ENCODE results near the gene SLC15A3.

The SLC15A3 gene

GRCh38 chr11:60947700-60948099, 4.3 kb downstream of the SLC15A3 start:
- FAIRE-seq (no peak), DNase-seq (ENCODE audit: insufficient read length, low spot score) (no peak)

GRCh38 chr11:60946601-60947264, 5.2 kb downstream of the SLC15A3 start:
- no peak for DNase-seq (ENCODE audit: insufficient read length, low spot score)

GRCh38 chr11:60945295-60945667, 6.7 kb downstream of the SLC15A3 start:
- no peak for DNase-seq (ENCODE audit: insufficient read length, low spot score)
- no peak for FAIRE-seq

More at GRCh38 chr11:60946601-60947264, 5.2 kb downstream of the SLC15A3 start:
- no peak for FAIRE-seq

GRCh38 chr11:60944490-60945294, 7.3 kb downstream of the SLC15A3 start:
- DNase-seq (ENCODE audit: insufficient read length, low spot score) = no peak

GRCh38 chr11:60942970-60943565, 8.9 kb downstream of the SLC15A3 start:
- FAIRE-seq (no peak), DNase-seq (ENCODE audit: insufficient read length, low spot score) (no peak)

More at GRCh38 chr11:60944490-60945294, 7.3 kb downstream of the SLC15A3 start:
- FAIRE-seq = no peak

- no peak for DNase-seq (ENCODE audit: insufficient read length, low spot score)
- no peak for FAIRE-seq
Observed at GRCh38 chr11:60942219-60942618, 9.8 kb downstream of the SLC15A3 start.

GRCh38 chr11:60941371-60942119, 10.4 kb downstream of the SLC15A3 start:
- DNase-seq (ENCODE audit: insufficient read length, low spot score) = no peak
- FAIRE-seq = no peak

GRCh38 chr11:60939855-60940254, 12.1 kb downstream of the SLC15A3 start:
- no peak for DNase-seq (ENCODE audit: insufficient read length, low spot score)
- FAIRE-seq = no peak

- FAIRE-seq (no peak), DNase-seq (ENCODE audit: insufficient read length, low spot score) (no peak)
Observed at GRCh38 chr11:60939301-60939700, 12.7 kb downstream of the SLC15A3 start.

- FAIRE-seq (no peak), DNase-seq (ENCODE audit: insufficient read length, low spot score) (no peak)
Observed at GRCh38 chr11:60938500-60938899, 13.5 kb downstream of the SLC15A3 start.

- FAIRE-seq = no peak
- no peak for DNase-seq (ENCODE audit: insufficient read length, low spot score)
Observed at GRCh38 chr11:60937811-60938210, 14.2 kb downstream of the SLC15A3 start.

- FAIRE-seq = no peak
- no peak for DNase-seq (ENCODE audit: insufficient read length, low spot score)
Observed at GRCh38 chr11:60937144-60937527, 14.8 kb downstream of the SLC15A3 start.

GRCh38 chr11:60936467-60937143, 15.4 kb downstream of the SLC15A3 start:
- no peak for DNase-seq (ENCODE audit: insufficient read length, low spot score)
- FAIRE-seq = no peak

- FAIRE-seq (no peak), DNase-seq (ENCODE audit: insufficient read length, low spot score) (no peak)
Observed at GRCh38 chr11:60935676-60936442, 16.1 kb downstream of the SLC15A3 start.

GRCh38 chr11:60934790-60935605, 17.0 kb downstream of the SLC15A3 start:
- FAIRE-seq = no peak
- no peak for DNase-seq (ENCODE audit: insufficient read length, low spot score)

GRCh38 chr11:60934124-60934789, 17.7 kb downstream of the SLC15A3 start:
- FAIRE-seq (no peak), DNase-seq (ENCODE audit: insufficient read length, low spot score) (no peak)

- FAIRE-seq (no peak), DNase-seq (ENCODE audit: insufficient read length, low spot score) (no peak)
Observed at GRCh38 chr11:60933416-60934123, 18.4 kb downstream of the SLC15A3 start.

All from GM19239 (cell line).